ENCODE data around the gene ATL1. TPM values are rescaled to one million over a fixed set of nuclear protein-coding genes. Genes with fewer than 3 reads are reported as not detected.
"Not testable (repeated sequence)": the region's sequence is repeated elsewhere in the genome, so short reads cannot be mapped to it uniquely, and the experiment has no call there.

The ATL1 gene
- total RNA-seq, 2 experiments from 2014 or later = 0.82 to 1.6 TPM

DNA sequence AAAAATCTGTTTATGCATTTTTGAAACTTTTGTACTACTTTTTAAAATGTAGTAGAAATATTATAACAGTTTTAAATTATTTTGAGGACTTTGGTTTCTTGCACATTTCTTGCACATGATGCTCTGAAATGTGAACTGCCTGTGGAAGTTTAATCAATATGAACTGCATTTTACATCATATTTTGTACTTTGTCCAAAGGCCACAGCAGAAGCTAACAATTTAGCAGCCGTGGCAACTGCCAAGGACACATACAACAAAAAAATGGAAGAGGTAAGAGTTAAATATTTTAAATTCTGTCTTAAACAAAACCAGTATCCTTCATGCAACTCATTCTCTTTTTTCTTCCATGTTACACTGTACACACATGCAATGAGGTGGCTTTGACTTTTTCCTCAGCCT lies 63.0 kb downstream of the ATL1 start:
- Histone ChIP-seq H2AFZ (ENCODE audit: low read length) (no peak overlapping the region), H3K4me1 (ENCODE audit: insufficient read depth, low read length, poor library complexity, severe bottlenecking) (no peaks in the 10 kb centered on the region)
- POLR2A ChIA-PET = interaction anchor here (0.6 kb wide), 1 partner anchor 205 kb away, joined by 3 read pairs; no protein-coding TSS in a partner anchor

DNA sequence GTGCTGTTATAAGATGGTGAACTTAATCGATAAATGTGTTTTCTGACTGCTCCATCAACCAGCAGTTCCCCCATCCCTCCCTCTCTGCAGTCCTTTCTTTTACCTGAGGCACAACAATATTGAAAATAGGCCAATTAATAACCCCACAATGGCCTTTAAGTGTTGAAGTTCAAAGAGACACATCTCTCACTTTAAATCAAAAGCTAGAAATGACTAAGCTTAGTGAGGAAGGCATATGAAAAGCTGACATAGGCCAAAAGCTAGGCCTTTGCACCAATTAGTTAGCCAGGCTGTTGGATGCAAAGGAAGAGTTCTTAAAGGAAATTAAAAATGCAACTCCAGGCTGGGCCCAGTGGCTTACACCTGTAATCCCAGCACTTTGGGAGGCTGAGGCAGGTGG lies 64.5 kb downstream of the ATL1 start:
- intact Hi-C loops (cut with micrococcal nuclease; ENCODE audit: unreplicated experiment) = no loop called here
- DNase-seq (ENCODE audit: low spot score) = no peak
- no peaks in the 10 kb centered on the region for H3K4me1 ChIP-seq (ENCODE audit: insufficient read depth, low read length, poor library complexity, severe bottlenecking)
- no peak overlapping the region for H3K27ac ChIP-seq (ENCODE audit: low read depth, low read length, poor library complexity, severe bottlenecking)
- no peaks in the 10 kb centered on the region for H3K79me2 ChIP-seq (ENCODE audit: insufficient read depth, low read depth, low read length)
- ChIA-PET CTCF (ENCODE audit: unreplicated experiment) (interaction anchor here (0.6 kb wide), 3 partner anchors 233 to 594 kb away, joined by 3 read pairs; no protein-coding TSS in a partner anchor), POLR2A (interaction anchor here (0.7 kb wide), 1 partner anchor 280 kb away, joined by 3 read pairs; no protein-coding TSS in a partner anchor)
- no peaks in the 10 kb centered on the region for H3K9me2 ChIP-seq (ENCODE audit: insufficient read depth, low read length)
- no peak overlapping the region for H2AFZ ChIP-seq (ENCODE audit: low read length)
- H3K9me3 ChIP-seq (ENCODE audit: low read length) = no peaks in the 10 kb centered on the region
- no TSS peak for BruUV-seq (replicated peaks)
- H3K4me2 ChIP-seq (ENCODE audit: low read length) = no peak overlapping the region
- no peak overlapping the region for H3K4me3 ChIP-seq (ENCODE audit: low read depth, low read length, poor library complexity, severe bottlenecking)
- H4K20me1 ChIP-seq (ENCODE audit: insufficient read depth, low read length) = no peaks in the 10 kb centered on the region; the same call in 1 of the 2 replicates
- no peaks in the 10 kb centered on the region for H3K36me3 ChIP-seq (ENCODE audit: insufficient read depth, low read length)
- TF ChIP-seq EZH2phosphoT487 (IDR thresholded peaks at IDR 0.05; ENCODE audit: borderline replicate concordance, low read depth, low read length) = no peak
- TF ChIP-seq, protein P1, sequence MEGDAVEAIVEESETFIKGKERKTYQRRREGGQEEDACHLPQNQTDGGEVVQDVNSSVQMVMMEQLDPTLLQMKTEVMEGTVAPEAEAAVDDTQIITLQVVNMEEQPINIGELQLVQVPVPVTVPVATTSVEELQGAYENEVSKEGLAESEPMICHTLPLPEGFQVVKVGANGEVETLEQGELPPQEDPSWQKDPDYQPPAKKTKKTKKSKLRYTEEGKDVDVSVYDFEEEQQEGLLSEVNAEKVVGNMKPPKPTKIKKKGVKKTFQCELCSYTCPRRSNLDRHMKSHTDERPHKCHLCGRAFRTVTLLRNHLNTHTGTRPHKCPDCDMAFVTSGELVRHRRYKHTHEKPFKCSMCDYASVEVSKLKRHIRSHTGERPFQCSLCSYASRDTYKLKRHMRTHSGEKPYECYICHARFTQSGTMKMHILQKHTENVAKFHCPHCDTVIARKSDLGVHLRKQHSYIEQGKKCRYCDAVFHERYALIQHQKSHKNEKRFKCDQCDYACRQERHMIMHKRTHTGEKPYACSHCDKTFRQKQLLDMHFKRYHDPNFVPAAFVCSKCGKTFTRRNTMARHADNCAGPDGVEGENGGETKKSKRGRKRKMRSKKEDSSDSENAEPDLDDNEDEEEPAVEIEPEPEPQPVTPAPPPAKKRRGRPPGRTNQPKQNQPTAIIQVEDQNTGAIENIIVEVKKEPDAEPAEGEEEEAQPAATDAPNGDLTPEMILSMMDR (conservative IDR thresholded peaks at IDR 0.05; ENCODE audit: low read length) = no peak

More for the DNA sequence above, 63.0 kb downstream of the ATL1 start:
- H3K4me2 ChIP-seq (ENCODE audit: low read length) = no peak overlapping the region
- no peaks in the 10 kb centered on the region for H3K36me3 ChIP-seq (ENCODE audit: insufficient read depth, low read length)
- no peaks in the 10 kb centered on the region for H3K9me3 ChIP-seq (ENCODE audit: low read length)
- intact Hi-C loops (cut with micrococcal nuclease; ENCODE audit: unreplicated experiment) = no loop called here
- CTCF ChIA-PET (ENCODE audit: unreplicated experiment) = no interaction called here
- H3K27ac ChIP-seq (ENCODE audit: low read depth, low read length, poor library complexity, severe bottlenecking) = no peak overlapping the region
- no peak overlapping the region for H3K4me3 ChIP-seq (ENCODE audit: low read depth, low read length, poor library complexity, severe bottlenecking)
- H3K9me2 ChIP-seq (ENCODE audit: insufficient read depth, low read length) = no peaks in the 10 kb centered on the region
- no peaks in the 10 kb centered on the region; the same call in 1 of the 2 replicates for H4K20me1 ChIP-seq (ENCODE audit: insufficient read depth, low read length)
- no TSS peak for BruUV-seq (replicated peaks)
- no peak for DNase-seq (ENCODE audit: low spot score)
- H3K79me2 ChIP-seq (ENCODE audit: insufficient read depth, low read depth, low read length) = no peaks in the 10 kb centered on the region
- TF ChIP-seq, protein P1 (conservative IDR thresholded peaks at IDR 0.05; ENCODE audit: low read length) = no peak
- no peak for TF ChIP-seq EZH2phosphoT487 (IDR thresholded peaks at IDR 0.05; ENCODE audit: borderline replicate concordance, low read depth, low read length)

DNA sequence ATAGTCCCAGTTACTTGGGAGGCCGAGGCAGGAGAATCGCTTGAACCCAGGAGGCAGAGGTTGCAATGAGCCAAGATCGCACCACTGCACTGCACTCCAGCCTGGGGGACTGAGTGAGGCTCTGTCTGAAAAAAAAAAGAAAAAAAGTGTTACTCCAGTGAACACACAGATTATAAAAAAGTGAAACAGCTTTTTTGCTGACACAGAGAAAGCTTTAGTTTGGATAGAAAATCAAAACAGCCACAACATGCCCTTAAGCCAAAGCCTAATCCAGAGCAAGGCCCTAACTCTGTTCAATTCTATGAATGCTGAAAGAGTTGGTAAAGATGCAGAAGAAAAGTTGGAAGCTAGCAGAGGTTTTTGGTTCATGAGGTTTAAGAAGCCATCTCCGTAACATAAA lies 65.0 kb downstream of the ATL1 start:
- H3K4me1 ChIP-seq (ENCODE audit: insufficient read depth, low read length, poor library complexity, severe bottlenecking); H3K9me3 ChIP-seq (ENCODE audit: low read length); H3K4me2 ChIP-seq (ENCODE audit: low read length); H3K4me3 ChIP-seq (ENCODE audit: low read depth, low read length, poor library complexity, severe bottlenecking); H3K36me3 ChIP-seq (ENCODE audit: insufficient read depth, low read length); H3K9me2 ChIP-seq (ENCODE audit: insufficient read depth, low read length); intact Hi-C loops (cut with micrococcal nuclease; ENCODE audit: unreplicated experiment); BruUV-seq (replicated peaks); H2AFZ ChIP-seq (ENCODE audit: low read length); H3K79me2 ChIP-seq (ENCODE audit: insufficient read depth, low read depth, low read length); DNase-seq (ENCODE audit: low spot score); H3K27ac ChIP-seq (ENCODE audit: low read depth, low read length, poor library complexity, severe bottlenecking); H4K20me1 ChIP-seq (ENCODE audit: insufficient read depth, low read length): not testable (repeated sequence)
- ChIA-PET POLR2A (interaction anchor here (0.7 kb wide), 1 partner anchor 280 kb away, joined by 3 read pairs; no protein-coding TSS in a partner anchor), CTCF (ENCODE audit: unreplicated experiment) (interaction anchor here (0.6 kb wide), 2 partner anchors 423 to 593 kb away, joined by 3 read pairs; no protein-coding TSS in a partner anchor)

Data from OCI-LY7 (cell line).